Measurements from ENCODE around the gene MYO5B.

Gene MYO5B

GRCh38 chr18:50071397-50071796 lies 123.5 kb downstream of the MYO5B start:
- no peak for DNase-seq (ENCODE audit: low spot score)

DNA sequence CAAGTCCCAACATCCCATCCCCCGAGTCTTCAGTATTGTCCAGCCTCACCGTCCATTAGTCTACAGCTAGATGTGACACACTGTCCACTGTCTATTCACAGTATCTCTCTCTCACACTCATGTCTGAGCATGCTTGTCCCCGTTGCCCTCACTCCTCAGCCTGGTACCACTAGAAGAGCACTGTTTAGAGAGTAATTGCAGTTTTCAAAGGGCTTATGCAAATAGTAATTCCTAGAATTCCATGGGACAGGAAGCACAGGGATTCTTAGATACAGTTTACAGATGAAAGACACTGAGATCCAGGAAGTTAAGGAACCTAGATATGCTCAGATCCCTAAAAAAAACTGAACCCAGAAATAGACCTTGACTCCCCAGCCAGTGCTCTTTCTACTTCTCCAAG lies 125.5 kb downstream of the MYO5B start:
- no peak for DNase-seq (ENCODE audit: low spot score)

GRCh38 chr18:50065527-50065926 lies 129.4 kb downstream of the MYO5B start:
- DNase-seq (ENCODE audit: low spot score) = no peak

DNA sequence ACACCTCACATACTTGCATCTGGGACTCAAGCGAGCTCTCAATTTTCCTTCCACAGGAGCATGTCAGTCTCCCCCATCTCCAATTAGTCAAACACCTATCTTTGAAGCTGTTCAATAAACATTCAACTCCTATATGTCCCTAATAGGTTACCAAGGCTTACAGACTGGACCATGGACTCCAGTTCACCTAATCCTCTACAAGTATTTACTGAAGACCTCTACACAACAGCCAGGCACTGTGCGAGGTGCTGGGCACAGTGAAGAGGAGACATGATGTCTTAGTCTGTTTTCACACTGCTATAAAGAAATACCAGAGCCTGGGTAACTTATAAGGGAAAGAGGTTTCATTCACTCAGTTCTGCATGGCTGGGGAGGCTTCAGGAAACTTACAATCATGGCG lies 129.9 kb downstream of the MYO5B start:
- DNase-seq (ENCODE audit: low spot score) = no peak

DNA sequence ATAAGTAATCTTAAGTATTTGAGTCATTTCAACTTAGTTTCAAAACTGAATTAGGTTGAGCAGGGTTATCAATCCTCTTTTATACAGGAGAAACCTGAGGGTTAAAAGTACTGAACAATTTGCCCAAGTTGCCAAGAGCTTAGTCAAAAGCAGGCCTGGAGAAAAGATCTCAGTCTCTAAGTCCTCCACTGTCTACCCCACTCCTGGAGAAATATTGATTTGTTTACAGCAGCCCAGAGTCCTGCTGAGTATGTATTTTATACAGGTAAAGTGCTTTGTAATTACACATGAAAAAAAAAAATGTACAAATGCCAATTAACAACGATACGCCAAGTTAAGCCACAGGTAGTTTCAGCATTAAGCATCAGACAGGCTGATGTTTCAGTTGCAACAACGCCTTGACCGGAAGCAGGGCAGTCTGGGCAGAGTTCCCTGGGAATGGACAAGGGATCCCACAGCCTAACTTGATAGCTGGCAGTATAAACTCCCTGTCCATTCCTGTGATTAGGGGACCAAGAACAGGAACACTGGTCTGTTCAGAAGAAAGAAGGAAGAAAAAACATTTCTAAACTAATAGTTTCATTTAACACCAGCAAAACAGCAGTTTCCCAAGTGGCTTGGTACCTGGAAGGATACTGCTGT lies 132.9 kb downstream of the MYO5B start:
- no peak for DNase-seq (ENCODE audit: low spot score)

- no peak for DNase-seq (ENCODE audit: low spot score)
These were observed 134.1 kb downstream of the MYO5B start for GRCh38 chr18:50060822-50061221.

- DNase-seq (ENCODE audit: low spot score) = no peak
These were observed 136.2 kb downstream of the MYO5B start for GRCh38 chr18:50058731-50059130.

GRCh38 chr18:50057009-50057408 lies 137.9 kb downstream of the MYO5B start:
- DNase-seq (ENCODE audit: low spot score) = no peak

GRCh38 chr18:50056185-50056584 lies 138.8 kb downstream of the MYO5B start:
- no peak for DNase-seq (ENCODE audit: low spot score)

DNA sequence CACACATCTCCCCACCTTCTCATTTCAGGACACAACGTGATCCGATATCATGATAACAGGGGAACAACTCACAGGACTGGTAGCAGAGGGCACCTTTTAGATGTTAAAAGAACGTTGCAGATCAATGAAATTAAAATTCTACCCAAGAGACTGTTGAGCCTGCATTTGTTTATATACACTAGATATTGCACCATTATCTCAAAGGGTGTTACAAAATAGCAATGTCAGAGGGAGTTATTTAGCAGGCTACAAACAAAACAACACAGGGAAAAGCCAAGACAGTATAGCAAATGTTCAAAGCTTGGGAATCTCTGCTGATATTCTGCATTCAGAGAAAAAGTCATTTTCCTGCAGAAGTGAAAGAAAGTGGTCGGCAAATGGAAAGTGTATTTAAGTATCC lies 139.5 kb downstream of the MYO5B start:
- DNase-seq (ENCODE audit: low spot score) = no peak

DNA sequence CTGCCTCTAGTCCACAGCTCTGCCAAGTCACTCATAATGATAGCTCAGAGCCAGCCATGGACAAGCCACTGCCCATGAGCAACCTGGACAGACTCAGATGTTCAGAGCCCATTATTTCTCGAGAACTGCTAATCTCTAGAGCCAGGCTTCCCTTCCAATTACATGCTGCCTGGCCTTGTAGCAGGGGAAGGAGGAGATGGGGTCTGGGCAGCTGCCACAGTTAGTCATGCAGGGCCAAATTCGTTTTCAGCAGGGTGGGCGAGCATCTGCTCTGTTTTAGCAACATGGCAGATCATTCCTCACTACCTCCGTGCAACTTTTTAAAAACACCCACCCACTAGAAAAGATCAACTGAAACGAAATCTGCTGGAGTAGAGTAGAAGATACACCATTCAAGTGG lies 141.8 kb downstream of the MYO5B start:
- DNase-seq (ENCODE audit: low spot score) = no peak

DNA sequence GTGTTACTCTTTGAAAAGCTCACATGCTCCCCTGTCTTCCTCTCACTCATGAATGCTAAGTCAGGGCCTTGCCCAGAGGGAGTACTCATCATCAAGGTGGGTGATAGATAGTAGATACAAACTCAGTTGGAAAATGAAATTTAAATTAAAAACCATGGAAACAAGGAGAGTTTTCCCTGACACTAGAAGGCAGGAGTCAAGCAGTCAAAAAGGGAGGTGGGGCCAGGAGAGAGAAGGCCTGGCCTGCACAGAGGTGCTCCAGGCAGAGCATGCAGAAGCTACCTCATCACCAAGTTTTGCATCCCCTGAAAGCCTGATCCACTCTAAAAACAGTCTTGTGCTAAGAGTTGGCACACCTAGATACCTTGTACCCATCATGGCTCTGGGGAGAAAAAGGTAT lies 143.7 kb downstream of the MYO5B start:
- peak; percentile 14 for DNase-seq (ENCODE audit: low spot score)

DNA sequence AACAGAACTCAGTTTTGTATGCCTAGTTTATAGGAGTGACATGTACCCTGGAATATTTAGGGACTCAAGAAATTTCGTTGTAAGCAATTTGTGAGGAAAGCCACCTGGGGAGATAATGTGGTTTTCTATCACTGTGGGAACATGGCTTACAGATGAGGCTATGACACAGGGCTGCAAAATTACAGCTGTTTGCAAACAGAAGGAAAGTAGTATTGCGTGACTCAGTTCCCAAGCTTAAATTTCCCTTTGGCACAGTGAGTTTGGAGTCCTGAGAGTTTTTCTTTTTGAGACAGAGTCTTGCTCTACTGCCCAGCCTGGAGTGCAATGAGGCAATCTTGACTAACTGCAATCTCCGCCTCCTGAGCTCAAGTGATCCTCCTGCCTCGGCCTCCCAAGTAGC lies 149.8 kb downstream of the MYO5B start:
- DNase-seq (ENCODE audit: low spot score) = no peak

DNA sequence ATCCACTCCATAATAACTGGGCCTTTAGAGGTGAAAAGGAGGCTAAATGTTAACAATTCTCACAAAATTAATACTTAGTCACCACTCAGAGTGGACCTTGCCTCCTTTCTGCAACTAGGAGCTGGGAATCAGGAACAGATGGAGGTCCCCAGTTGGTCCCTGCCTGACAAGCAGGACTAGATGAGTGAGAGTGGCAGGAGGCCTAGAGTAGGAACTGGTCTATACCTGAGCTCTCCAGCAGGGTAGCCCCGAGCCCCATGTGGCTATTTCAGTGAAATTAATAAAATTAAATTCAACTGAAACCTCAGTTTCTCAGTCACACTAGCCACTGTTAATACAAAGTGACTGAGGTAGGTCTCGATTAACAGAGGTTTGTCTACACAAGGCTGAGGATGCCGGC lies 150.5 kb downstream of the MYO5B start:
- DNase-seq (ENCODE audit: low spot score) = no peak

- DNase-seq (ENCODE audit: low spot score) = no peak
These were observed 152.3 kb downstream of the MYO5B start for GRCh38 chr18:50042611-50043010.

DNA sequence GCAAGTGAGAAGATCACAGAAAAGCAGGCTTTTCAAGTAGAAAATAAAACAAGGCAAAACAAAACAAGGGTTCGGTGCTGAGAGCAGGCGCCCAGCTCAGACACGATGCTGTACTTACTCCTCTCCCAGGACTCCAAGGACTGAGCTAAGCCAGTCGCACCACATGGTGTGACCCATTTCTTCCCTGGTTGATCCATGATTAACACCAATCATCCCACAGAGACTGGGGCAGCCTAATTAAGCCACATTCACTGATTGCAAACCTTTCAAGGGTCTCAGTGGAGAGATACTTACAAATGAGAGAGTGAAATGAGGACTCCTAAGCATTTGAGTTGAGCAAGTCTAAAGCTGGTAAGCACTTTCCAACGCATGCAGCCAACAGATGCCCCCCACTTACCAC lies 155.2 kb downstream of the MYO5B start:
- no peak for DNase-seq (ENCODE audit: low spot score)

DNA sequence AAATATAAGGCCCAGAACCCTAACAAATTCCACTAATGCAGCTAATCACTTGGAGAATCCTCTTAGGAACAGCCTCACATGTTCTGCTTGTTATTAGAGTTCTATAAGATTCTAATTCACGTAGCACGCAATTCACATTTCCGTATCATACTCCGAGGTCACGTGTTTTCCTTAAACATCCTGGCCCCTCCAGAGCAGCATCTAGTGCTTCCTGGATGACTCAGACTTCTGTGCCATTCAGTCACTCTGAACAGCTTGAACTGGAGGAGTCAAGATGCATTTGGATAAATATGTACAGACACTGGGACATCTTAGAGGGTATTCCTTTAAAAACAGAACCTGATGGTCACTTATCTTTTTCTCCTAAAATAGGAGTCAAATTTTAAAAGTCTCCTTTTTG lies 156.5 kb downstream of the MYO5B start:
- DNase-seq (ENCODE audit: low spot score) = peak; percentile 25

- no peak for DNase-seq (ENCODE audit: low spot score)
These were observed 160.9 kb downstream of the MYO5B start for GRCh38 chr18:50034029-50034428.

DNA sequence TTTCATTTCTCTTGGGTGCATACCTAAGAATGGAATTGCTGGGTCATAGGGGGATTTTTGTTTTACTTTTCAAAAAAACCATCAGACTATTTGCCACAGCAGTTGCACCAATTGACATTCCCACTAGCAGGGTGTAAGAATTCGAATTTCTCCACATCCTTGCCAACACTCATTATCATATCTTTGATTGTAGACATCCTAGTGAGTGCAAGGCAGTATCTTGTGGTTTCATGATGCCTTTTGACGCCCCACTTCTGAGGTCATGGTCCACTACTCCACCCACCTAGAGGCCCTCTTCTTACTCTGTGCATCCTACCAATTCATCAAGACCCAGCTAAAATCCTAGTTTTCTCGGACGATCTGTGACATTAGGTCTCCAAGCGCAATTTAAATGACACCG lies 161.9 kb downstream of the MYO5B start:
- DNase-seq (ENCODE audit: low spot score) = no peak

DNA sequence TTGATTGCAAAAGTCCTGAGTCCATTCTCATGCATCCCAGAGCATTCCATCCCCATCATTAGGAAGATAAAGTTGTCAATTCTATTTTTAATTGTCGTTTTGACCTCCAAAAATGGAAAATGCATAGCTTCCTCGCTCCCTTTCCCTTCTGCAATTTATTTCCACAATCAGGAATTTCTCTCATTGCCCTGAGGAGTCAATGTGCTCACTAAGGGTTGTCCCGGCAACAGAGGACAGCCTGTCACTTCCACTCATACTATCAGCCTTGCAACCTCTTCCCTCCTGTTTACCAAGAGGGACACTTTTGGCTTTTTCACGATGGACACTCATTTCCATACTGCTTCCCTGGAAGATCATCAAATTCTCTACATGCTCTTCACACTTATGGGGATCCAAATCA lies 164.8 kb downstream of the MYO5B start:
- no peak for DNase-seq (ENCODE audit: low spot score)

GRCh38 chr18:50027996-50028395 lies 167.0 kb downstream of the MYO5B start:
- no peak for DNase-seq (ENCODE audit: low spot score)

DNA sequence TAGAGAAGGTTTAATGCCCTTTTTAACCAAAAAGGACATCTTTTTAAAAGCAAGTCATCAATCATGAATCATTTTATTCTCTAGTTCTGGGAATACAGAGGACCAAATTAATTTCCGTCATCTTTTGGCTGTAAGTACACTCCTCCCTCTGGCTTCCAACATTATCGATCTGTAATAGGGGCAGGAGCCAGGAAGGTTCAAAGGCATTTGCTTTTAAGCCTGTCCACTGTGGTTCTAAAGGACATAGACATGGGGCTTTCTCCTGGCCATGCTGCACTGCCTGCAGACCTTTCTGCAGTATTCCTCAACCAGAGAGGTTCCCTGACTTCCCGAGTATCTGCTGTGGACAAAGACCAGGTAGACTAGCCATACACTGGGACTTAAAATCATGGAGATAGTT lies 170.5 kb downstream of the MYO5B start:
- no peak for DNase-seq (ENCODE audit: low spot score)

DNA sequence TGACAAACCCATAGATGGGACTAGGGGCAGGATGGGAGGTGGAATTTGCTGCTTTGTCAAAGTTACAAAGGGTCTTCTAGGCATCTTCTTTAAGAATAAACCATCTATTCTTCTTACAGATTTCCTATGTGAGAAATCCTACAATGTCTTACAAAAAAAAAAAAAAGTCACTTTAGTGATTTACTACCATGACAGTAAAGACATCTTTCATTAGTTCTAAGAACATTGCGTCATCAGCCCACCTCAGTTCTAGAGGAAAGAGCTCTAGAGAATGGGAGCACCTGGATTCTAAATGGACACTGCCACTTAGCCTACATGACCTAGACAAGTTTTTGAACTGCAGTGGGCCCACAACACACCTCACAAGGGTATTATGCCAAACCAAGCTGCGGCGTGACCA lies 172.0 kb downstream of the MYO5B start:
- no peak for DNase-seq (ENCODE audit: low spot score)

- DNase-seq (ENCODE audit: low spot score) = no peak
These were observed 180.3 kb downstream of the MYO5B start for GRCh38 chr18:50014606-50015005.
